Measurements from ENCODE around the gene AFAP1.
A peak's percentile ranks its signal among the peaks of the same experiment; 100 is the strongest.

AFAP1 gene

DNA sequence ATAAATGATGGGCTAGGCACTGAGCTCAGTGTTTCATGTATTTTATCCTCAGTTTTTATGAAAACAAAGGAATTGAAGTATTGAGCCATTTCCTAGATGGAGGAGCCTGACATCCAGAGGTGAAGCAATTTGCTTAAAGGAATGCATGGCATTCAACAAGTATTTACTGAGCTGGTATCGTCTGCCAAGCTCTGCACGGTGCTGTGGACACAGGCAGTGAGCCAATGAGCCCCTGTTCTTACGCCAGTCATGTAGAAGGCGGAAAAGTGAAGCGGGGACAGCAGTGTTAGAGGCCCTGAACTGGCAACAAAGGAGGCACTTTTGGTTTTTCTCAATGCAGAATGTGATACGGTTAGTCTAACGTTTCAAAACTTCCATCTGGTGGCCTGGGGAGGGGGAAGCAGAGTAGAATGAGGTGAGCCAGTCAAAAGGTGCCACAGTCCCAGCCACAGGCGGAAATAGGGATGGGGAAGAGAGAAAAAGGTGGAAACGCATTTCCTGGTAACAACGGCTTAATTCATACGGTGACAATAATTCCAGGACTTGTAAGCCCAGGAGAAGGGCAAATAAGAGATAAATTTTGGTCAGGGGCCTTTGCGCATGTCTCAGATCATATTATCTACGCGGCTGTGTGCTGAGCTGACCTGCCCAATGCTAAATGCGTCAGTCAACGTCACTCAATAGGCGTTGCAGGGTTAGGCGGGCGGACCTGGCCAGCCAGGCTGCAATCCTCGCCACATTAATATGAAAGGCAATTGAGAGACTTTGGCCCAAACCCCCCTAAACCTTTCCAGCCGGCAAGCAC is 133.9 kb downstream of the AFAP1 start:
- no peak for TF ChIP-seq JUND (IDR thresholded peaks at IDR 0.05; ENCODE audit: low read depth)
- in situ Hi-C loops (cut with HindIII; ENCODE audit: low pct_unique_long_range_greater_than_20kb, low sequenced_read_pairs): no loop called here
- peak; percentile 23 to 91 for DNase-seq (ENCODE audit: low read depth in 1 of 2, low spot score in 1 of 2)

DNA sequence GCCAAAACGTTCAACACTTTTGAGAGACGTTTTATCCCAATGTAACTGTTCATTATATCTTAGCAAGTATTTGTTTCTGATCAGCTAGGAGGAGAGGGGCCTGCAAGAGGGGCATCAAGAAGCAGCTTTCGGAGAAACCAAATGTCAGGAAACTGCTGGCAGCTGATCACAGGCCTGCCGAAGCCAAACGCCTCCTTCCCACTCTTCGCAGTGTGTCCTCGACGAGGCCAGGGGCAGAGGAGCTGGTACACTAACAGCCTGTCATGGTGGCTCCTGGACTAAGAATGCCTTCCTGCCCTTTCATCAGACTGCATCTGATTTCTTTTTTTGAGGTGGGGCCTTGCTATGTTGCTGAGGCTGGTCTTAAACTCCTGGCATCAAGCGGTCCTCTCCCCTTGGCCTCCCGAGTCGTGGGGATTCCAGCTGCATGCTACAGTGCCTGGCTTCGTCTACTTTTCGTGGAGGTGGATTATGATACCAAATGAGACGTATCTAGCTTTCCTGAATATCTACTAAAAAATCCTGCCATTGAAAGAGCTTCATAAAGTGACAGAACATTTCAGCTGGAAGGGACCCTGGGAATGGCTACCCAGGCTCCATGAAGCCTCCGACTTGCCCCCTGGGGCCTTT is 134.8 kb downstream of the AFAP1 start:
- DNase-seq (ENCODE audit: low read depth in 1 of 2, low spot score in 1 of 2): no peak
- in situ Hi-C loops (cut with HindIII; ENCODE audit: low pct_unique_long_range_greater_than_20kb, low sequenced_read_pairs): no loop called here
- TF ChIP-seq JUND (IDR thresholded peaks at IDR 0.05; ENCODE audit: low read depth): no peak

DNA sequence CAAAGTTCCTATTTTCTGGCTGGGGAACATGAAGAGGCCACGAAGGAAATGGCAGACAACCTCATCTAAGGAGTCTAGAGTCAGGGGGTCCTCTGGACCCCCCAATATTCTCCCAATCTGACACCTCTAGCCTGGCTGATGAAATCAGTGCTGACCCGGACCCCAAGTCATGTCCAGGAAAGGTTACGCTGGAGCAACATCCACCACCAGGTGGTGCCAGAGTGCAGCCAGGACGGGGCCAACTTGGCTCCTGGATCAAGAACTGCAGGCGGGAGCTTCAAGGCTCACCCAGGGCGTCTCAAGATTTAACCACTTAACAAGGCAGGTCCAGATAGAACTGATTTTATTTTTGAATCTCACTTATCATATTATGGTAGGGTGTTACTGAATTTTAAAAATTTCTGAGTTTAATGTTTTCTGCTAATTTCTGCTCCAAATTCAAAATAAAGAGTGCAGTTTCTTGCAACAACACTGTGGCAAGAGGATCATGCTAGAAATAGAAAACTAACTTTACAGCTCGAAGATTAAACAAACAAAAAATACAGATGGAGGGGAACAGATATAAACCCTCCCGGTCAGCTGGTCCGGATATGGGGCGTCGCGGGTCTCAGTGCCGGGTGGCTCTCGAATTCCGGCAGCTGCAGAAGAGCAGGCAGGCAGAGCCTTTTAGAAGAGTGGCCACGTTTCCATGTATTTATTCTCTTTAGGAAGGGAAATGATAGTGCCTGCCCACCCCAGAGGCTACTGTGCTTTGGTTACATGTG is 135.5 kb downstream of the AFAP1 start:
- no peak for TF ChIP-seq JUND (IDR thresholded peaks at IDR 0.05; ENCODE audit: low read depth)
- in situ Hi-C loops (cut with HindIII; ENCODE audit: low pct_unique_long_range_greater_than_20kb, low sequenced_read_pairs): no loop called here
- peak in 1 of 2 experiments; percentile 72 for DNase-seq (ENCODE audit: low read depth in 1 of 2, low spot score in 1 of 2)

GRCh38 chr4:7803371-7803770 is 136.3 kb downstream of the AFAP1 start:
- DNase-seq (ENCODE audit: low read depth in 1 of 2, low spot score in 1 of 2): no peak
- in situ Hi-C loops (cut with HindIII; ENCODE audit: low pct_unique_long_range_greater_than_20kb, low sequenced_read_pairs): no loop called here
- no peak for TF ChIP-seq JUND (IDR thresholded peaks at IDR 0.05; ENCODE audit: low read depth)

- peak; percentile 67 to 73 for DNase-seq (ENCODE audit: low read depth in 1 of 2, low spot score in 1 of 2)
- in situ Hi-C loops (cut with HindIII; ENCODE audit: low pct_unique_long_range_greater_than_20kb, low sequenced_read_pairs): no loop called here
- no peak for TF ChIP-seq JUND (IDR thresholded peaks at IDR 0.05; ENCODE audit: low read depth)
Measured at GRCh38 chr4:7802093-7802726, 137.5 kb downstream of the AFAP1 start.

GRCh38 chr4:7801641-7802040 is 138.0 kb downstream of the AFAP1 start:
- TF ChIP-seq JUND (IDR thresholded peaks at IDR 0.05; ENCODE audit: low read depth): no peak
- in situ Hi-C loops (cut with HindIII; ENCODE audit: low pct_unique_long_range_greater_than_20kb, low sequenced_read_pairs): no loop called here
- DNase-seq (ENCODE audit: low read depth in 1 of 2, low spot score in 1 of 2): no peak

- TF ChIP-seq JUND (IDR thresholded peaks at IDR 0.05; ENCODE audit: low read depth): no peak
- no peak for DNase-seq (ENCODE audit: low read depth in 1 of 2, low spot score in 1 of 2)
- in situ Hi-C loops (cut with HindIII; ENCODE audit: low pct_unique_long_range_greater_than_20kb, low sequenced_read_pairs): no loop called here
Measured at GRCh38 chr4:7801001-7801400, 138.7 kb downstream of the AFAP1 start.

DNA sequence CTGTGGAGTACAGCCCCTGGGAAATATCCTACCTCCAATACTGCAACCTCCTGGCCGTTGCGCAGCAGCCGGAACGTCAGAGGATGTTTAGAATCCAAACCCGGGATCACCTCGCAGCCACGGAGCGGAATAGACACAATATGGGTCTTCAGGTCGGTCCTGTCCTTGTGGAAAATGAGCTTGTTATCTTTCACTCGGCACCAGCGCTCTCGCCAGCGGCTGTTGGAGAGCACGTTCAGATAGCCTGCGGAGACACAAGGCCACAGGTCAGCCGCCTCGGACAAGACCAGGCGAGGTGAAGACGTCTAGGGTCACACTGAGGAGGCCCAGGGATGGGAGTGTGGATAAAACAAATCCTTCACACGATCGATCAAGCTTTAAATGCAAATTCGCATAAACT is 139.3 kb downstream of the AFAP1 start:
- DNase-seq (ENCODE audit: low read depth in 1 of 2, low spot score in 1 of 2): no peak
- in situ Hi-C loops (cut with HindIII; ENCODE audit: low pct_unique_long_range_greater_than_20kb, low sequenced_read_pairs): no loop called here
- TF ChIP-seq JUND (IDR thresholded peaks at IDR 0.05; ENCODE audit: low read depth): no peak

DNA sequence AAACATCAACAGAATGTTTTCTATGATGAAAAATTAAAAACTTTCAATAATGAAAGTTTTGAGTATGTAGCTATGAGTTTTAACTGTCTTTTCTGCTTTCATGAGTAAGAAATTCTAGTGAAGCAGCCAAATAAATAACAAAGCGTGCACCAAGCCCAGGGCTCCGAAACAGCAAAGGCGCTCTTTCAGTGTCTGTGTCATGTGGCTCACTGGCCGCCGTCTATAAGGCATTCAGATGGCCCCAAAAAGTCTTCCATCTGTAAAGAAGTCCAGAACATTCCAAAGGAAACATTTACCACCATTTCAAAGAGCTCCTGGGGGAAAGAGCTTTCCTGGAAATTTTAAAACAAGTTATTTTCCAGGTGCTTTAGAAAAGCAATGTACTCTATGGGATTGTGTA is 139.9 kb downstream of the AFAP1 start:
- no peak for TF ChIP-seq JUND (IDR thresholded peaks at IDR 0.05; ENCODE audit: low read depth)
- no peak for DNase-seq (ENCODE audit: low read depth in 1 of 2, low spot score in 1 of 2)
- in situ Hi-C loops (cut with HindIII; ENCODE audit: low pct_unique_long_range_greater_than_20kb, low sequenced_read_pairs): no loop called here

GRCh38 chr4:7799306-7799705 is 140.4 kb downstream of the AFAP1 start:
- TF ChIP-seq JUND (IDR thresholded peaks at IDR 0.05; ENCODE audit: low read depth): no peak
- DNase-seq (ENCODE audit: low read depth in 1 of 2, low spot score in 1 of 2): no peak
- in situ Hi-C loops (cut with HindIII; ENCODE audit: low pct_unique_long_range_greater_than_20kb, low sequenced_read_pairs): no loop called here

- in situ Hi-C loops (cut with HindIII; ENCODE audit: low pct_unique_long_range_greater_than_20kb, low sequenced_read_pairs): no loop called here
- DNase-seq (ENCODE audit: low read depth in 1 of 2, low spot score in 1 of 2): no peak
- no peak for TF ChIP-seq JUND (IDR thresholded peaks at IDR 0.05; ENCODE audit: low read depth)
Measured at GRCh38 chr4:7798178-7798995, 141.3 kb downstream of the AFAP1 start.

GRCh38 chr4:7797330-7797729 is 142.3 kb downstream of the AFAP1 start:
- in situ Hi-C loops (cut with HindIII; ENCODE audit: low pct_unique_long_range_greater_than_20kb, low sequenced_read_pairs): no loop called here
- DNase-seq (ENCODE audit: low read depth in 1 of 2, low spot score in 1 of 2): no peak
- no peak for TF ChIP-seq JUND (IDR thresholded peaks at IDR 0.05; ENCODE audit: low read depth)

Data from T47D (cell line).